Endothelial cell of umbilical vein (primary cell): ENCODE results near the gene NRBP1. TPM values are rescaled to one million over a fixed set of nuclear protein-coding genes. Genes with fewer than 3 reads are reported as not detected.

Source experiments
- BruUV-seq: library from RNA; stranded (reverse); fragments of 400-500 nt; replicated peaks from 2 replicates; lab custom pipeline; 2021; lab: Mats Ljungman, UMichigan
- CTCF ChIA-PET: fragments of 300-600, 350-600 bp; sonication (Branson Sonifier 250); formaldehyde crosslinking; loops from one replicate; lab custom pipeline; 2021; ENCODE audit warnings: antibody characterized with exemption, inconsistent platforms; lab: Charles Lee
- POLR2A ChIA-PET: fragments of 300-600, 350-600 bp; sonication (Branson Sonifier 250); formaldehyde crosslinking; loops from one replicate; lab custom pipeline; 2021; ENCODE audit warnings: antibody characterized with exemption, inconsistent platforms; lab: Charles Lee
- DNase-seq: peaks from one replicate; pipeline ENCODE4 v3.0.0-alpha.2; 2011; ENCODE audit warnings: low read depth, low spot score
- FAIRE-seq: peaks from 2 replicates; lab custom pipeline; 2011; peaks lifted over from hg19 to GRCh38; lab: Jason Lieb, UNC
- H2AFZ ChIP-seq: 2 replicates; pipeline ENCODE4 v1.6.0; 2012; ENCODE audit warnings: low read depth, low read length, control low read depth, inconsistent platforms
- H3K27ac ChIP-seq: 2 replicates; pipeline ENCODE4 v1.5.1; 2011; ENCODE audit warnings: low read depth, mild to moderate bottlenecking, control low read depth, low read length, moderate library complexity; ENCODE audit not compliant: insufficient read depth
- H3K27me3 ChIP-seq, 2 experiments: 2 replicates each; pipeline versions ENCODE4 v1.6.0 to v1.6.1; 2011; ENCODE audit warnings: low read length in 2 of 2, mixed read lengths in 1 of 2; ENCODE audit not compliant: control insufficient read depth in 2 of 2, insufficient read depth in 2 of 2
- H3K36me3 ChIP-seq, 2 experiments: 2 replicates in 1 of 2; 3 replicates in 1 of 2; pipeline ENCODE4 v1.5.1; 2011; ENCODE audit warnings: low read length in 2 of 2, mild to moderate bottlenecking in 1 of 2, moderate library complexity in 1 of 2; ENCODE audit not compliant: control insufficient read depth in 2 of 2, insufficient read depth in 2 of 2; ENCODE audit errors: extremely low read depth in 1 of 2
- H3K4me1 ChIP-seq: 3 replicates; pipeline ENCODE4 v1.5.1; 2011; ENCODE audit warnings: mild to moderate bottlenecking, low read length; ENCODE audit not compliant: control insufficient read depth, insufficient read depth; ENCODE audit errors: extremely low read depth
- H3K4me2 ChIP-seq: 2 replicates; pipeline ENCODE4 v1.6.1; 2011; ENCODE audit warnings: low read length, control low read depth, mixed read lengths; ENCODE audit not compliant: insufficient read depth
- H3K4me3 ChIP-seq, 3 experiments: fragments of 200-600 bp in 1 of 3; sonication (generic), shearing (Covaris generic) in 1 of 3; replicated peaks in 1 of 3; 2 replicates each; pipeline ENCODE4 v1.5.1; 2011 to 2016; ENCODE audit warnings: control low read depth in 3 of 3, low read length in 3 of 3, mild to moderate bottlenecking in 2 of 3, inconsistent platforms in 1 of 3, low read depth in 1 of 3, moderate library complexity in 1 of 3; ENCODE audit not compliant: insufficient read depth in 1 of 3
- H3K79me2 ChIP-seq: 2 replicates; pipeline ENCODE4 v1.6.0; 2012; ENCODE audit warnings: low read length, inconsistent platforms; ENCODE audit not compliant: control insufficient read depth, insufficient read depth
- H3K9ac ChIP-seq: replicated peaks from 2 replicates; pipeline ENCODE3; 2011; ENCODE audit warnings: low read length, control low read depth; ENCODE audit not compliant: insufficient read depth; ENCODE audit errors: extremely low read depth
- H3K9me1 ChIP-seq: replicated peaks from 3 replicates; pipeline ENCODE4 v1.6.0; 2011; ENCODE audit warnings: mild to moderate bottlenecking, low read length; ENCODE audit not compliant: control insufficient read depth, insufficient read depth; ENCODE audit errors: extremely low read depth
- H3K9me3 ChIP-seq: replicated peaks from 2 replicates; pipeline ENCODE4 v1.5.1; 2012; ENCODE audit warnings: low read length, inconsistent platforms; ENCODE audit not compliant: control insufficient read depth, insufficient read depth
- H4K20me1 ChIP-seq: replicated peaks from 2 replicates; pipeline ENCODE3; 2011; ENCODE audit warnings: mild to moderate bottlenecking, low read length; ENCODE audit not compliant: control insufficient read depth, insufficient read depth; ENCODE audit errors: extremely low read depth
- EZH2 ChIP-seq: IDR thresholded peaks from 2 replicates; pipeline ENCODE4 v1.6.1; 2012; ENCODE audit warnings: borderline replicate concordance, low read depth, mild to moderate bottlenecking, moderate library complexity, low read length, inconsistent platforms; ENCODE audit not compliant: severe bottlenecking
- FOS ChIP-seq: IDR thresholded peaks from 2 replicates; pipeline ENCODE4 v1.6.1; 2011; ENCODE audit warnings: mild to moderate bottlenecking, low read length, moderate library complexity, borderline replicate concordance; ENCODE audit not compliant: insufficient read depth
- GATA2 ChIP-seq: IDR thresholded peaks from 2 replicates; pipeline ENCODE4 v1.7.0; 2011; ENCODE audit warnings: low read depth, mild to moderate bottlenecking, moderate library complexity, mixed read lengths, low read length; ENCODE audit not compliant: insufficient read length, insufficient read depth
- MAX ChIP-seq: IDR thresholded peaks from 2 replicates; pipeline ENCODE4 v1.6.1; 2011; ENCODE audit not compliant: insufficient read depth, insufficient read length
- POLR2A ChIP-seq: IDR thresholded peaks from 2 replicates; pipeline ENCODE4 v1.6.1; 2012; ENCODE audit warnings: low read depth, mild to moderate bottlenecking, control low read depth, low read length
- POLR2AphosphoS5 ChIP-seq: IDR thresholded peaks from 2 replicates; pipeline ENCODE4 v1.6.1; 2012; ENCODE audit warnings: low read depth, mild to moderate bottlenecking, control low read depth, low read length, moderate library complexity; ENCODE audit not compliant: insufficient read depth
- dilution Hi-C: fragments of 300-500 bp; cut with MboI; formaldehyde crosslinking; loops from one replicate; pipeline ENCODE4 v1.15.0; 2019; ENCODE audit warnings: low sequenced_read_pairs; ENCODE audit not compliant: extremely low pct_ligation_motif_present
- intact Hi-C: fragments of 100-400 bp; cut with micrococcal nuclease; formaldehyde crosslinking; loops from one replicate; pipeline ENCODE4 v1.10.0; 2022
- polyA plus RNA-seq, 4 experiments: library from polyadenylated mRNA; depleted of rRNA in 3 of 4; stranded (reverse) in 3 of 4; unstranded in 1 of 4; fragments of >200 nt; gene quantifications; 2 replicates each; pipeline versions ENCODE4 v1.2.1 to v1.2.3, GENCODE V29; 2011 to 2012; ENCODE audit warnings: missing spikeins in 1 of 4
- total RNA-seq: library from RNA; stranded (reverse); gene quantifications from 2 replicates; pipeline ENCODE4 v1.2.3, GENCODE V29; 2021

Gene NRBP1
- total and polyA plus RNA-seq, 2 donors (not counting 3 experiments of a cell fraction or from before 2014, with no cell fraction given): 130 to 169 TPM

DNA sequence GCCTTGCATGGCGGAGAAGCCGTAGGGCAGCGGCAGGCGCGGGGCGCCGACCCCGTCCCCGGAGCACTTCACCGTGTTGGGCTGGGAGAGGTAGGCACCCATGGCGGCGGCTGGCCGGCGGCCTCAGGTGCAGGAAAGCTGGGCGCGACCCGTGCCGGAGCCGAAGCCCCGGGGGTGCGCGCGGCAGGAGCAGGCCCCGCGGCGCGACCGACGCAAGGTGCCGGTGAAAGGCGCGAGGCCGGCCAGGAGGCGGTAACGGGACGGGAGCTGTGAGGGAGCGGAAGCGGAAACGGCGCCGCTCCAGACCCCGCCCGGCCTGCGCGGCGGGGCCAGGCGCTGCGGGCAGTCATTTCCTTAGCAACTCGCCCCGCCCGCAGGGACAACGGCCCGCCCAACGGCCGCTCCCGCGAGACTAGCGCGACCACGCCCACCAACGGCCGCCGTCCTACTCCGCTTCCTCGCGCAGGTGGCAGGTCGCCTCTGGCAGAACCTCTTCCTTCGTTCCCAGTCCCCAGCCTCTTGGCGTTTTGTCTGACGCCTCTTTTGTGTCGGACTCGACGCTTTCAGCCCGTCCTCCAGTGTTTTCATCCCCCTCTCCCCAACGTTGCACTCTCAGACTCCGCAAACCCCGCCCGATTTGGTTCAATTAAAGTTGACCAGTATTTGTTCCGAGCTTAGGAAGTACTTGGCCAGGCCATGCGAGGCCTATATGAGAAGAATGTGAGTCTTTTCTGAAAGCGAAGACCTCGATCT, 18.9 kb upstream of the NRBP1 start, which contains the start of gene PPM1G:
Gene PPM1G, minus strand, starts transcription at position 271 of the 753 bp plus-strand sequence. Its CDS starts 169 bp downstream, at position 102.
- Histone ChIP-seq H3K27ac (peak within 1 kb of the TSS; percentile 73), H3K9ac (peak within 1 kb of the TSS; percentile 85), H3K79me2 (peaks cover 47% of the 10 kb centered on the region), H3K4me2 (peak within 1 kb of the TSS; percentile 99), H4K20me1 (peaks cover 2% of the 10 kb centered on the region), H3K9me3 (no peaks in the 10 kb centered on the region), H3K4me3 (peak within 1 kb of the TSS; percentile 71 to 90 (median 84)), H3K27me3 (peaks cover 1 to 5% of the 10 kb centered on the region in 2 experiments), H3K4me1 (peaks cover 20% of the 10 kb centered on the region), H2AFZ (peak within 1 kb of the TSS; percentile 99), H3K9me1 (no peaks in the 10 kb centered on the region), H3K36me3 (peaks cover 0 to 6% of the 10 kb centered on the region in 2 experiments)
- ChIA-PET CTCF (interaction anchor here (0.7 to 4.3 kb wide), 12 partner anchors 9 to 273 kb away, joined by 3 to 75 read pairs (median 3); partner anchors contain the start of genes GTF3C2, NRBP1, SLC4A1AP and SUPT7L), POLR2A (interaction anchor here (0.7 to 2.9 kb wide), 2 partner anchors 19 to 54 kb away, joined by 4 to 18 read pairs; partner anchors contain the start of gene NRBP1)
- dilution Hi-C loops (no loop called here), intact Hi-C loops (loop anchor here (1.0 to 5.0 kb wide), 4 partner anchors 19 to 220 kb away; partner anchors contain the start of genes CCDC121, GPN1, IFT172 and NRBP1)
- FAIRE-seq (peak; percentile 90), DNase-seq (peak; percentile 97)
- BruUV-seq: TSS peak; percentile 92
- no peak for TF ChIP-seq GATA2
- TF ChIP-seq POLR2AphosphoS5: peak; percentile 99
- TF ChIP-seq POLR2A: peak; percentile 98
- TF ChIP-seq MAX: peak; percentile 1
- no peak for TF ChIP-seq EZH2
- no peak for TF ChIP-seq FOS
